Stimulated activated CD8-positive, alpha-beta memory T cell treated with anti-CD3 and anti-CD28 coated beads, Interleukin-7, amount 100 ng/mL, for 4 hours (primary cell): ENCODE results near the gene DDX39A.
"Not testable (repeated sequence)": the region's sequence is repeated elsewhere in the genome, so short reads cannot be mapped to it uniquely, and the experiment has no call there.

ENCODE experiments used
- DNase-seq, 2 donors: peaks; one replicate each; pipeline ENCODE4 v3.0.0-alpha.2; 2020; ENCODE audit warnings: low read depth in 2 of 2

The DDX39A gene

DNA sequence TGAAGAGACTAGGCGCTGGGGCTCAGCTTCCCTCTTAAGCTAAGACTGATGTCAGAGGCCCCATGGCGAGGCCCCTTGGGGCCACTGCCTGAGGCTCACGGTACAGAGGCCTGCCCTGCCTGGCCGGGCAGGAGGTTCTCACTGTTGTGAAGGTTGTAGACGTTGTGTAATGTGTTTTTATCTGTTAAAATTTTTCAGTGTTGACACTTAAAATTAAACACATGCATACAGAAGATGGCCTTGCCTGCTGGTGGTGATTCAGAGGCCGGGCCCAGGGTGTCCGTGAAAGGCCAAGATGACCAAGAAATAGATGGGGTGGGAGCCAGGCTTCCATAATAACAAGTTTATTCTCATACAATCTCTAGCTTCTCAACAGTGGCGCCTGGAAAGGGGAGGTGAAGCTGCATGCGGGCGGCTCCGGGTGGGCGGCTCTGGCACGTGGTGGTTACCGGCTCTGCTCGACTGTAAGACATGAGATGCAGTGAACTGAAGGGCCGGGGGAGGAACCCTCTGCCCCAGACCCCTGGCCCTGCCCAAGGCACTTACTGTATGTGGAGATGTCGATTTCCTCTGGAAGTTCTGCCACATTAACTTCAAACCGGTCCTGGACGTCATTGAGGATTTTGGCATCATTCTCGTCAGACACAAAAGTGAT is 10.5 kb downstream of the DDX39A start:
- no peak for DNase-seq

DNA sequence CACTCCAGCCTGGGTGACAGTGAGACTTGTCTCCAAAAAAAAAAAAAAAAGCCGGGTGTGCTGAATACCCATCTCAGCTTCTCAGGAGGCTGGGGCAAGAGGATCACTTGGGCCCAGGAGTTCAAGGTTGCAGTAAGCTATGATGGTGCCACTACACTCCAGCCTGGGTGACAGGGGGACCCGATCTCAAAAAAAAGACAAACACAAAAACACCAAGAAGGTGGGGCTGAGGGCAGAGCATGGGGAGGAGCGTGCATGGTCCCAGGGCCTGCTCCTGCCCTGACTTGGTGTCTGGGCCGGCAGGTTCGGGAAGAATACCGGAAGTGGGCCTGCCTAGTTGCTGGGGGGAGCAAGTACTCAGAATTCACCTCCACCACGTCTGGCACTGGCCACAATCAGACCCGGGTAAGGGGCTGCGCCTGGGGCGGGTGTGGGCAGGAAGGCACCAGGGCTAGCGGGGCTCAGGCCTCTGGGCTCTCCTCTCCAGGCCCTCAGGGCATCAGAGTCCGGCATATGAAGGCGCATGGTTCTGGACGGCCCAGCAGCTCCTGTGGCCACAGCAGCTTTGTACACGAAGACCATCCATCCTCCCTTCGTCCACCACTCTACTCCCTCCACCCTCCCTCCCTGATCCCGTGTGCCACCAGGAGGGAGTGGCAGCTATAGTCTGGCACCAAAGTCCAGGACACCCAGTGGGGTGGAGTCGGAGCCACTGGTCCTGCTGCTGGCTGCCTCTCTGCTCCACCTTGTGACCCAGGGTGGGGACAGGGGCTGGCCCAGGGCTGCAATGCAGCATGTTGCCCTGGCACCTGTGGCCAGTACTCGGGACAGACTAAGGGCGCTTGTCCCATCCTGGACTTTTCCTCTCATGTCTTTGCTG is 11.3 kb downstream of the DDX39A start:
- DNase-seq: no peak

DNA sequence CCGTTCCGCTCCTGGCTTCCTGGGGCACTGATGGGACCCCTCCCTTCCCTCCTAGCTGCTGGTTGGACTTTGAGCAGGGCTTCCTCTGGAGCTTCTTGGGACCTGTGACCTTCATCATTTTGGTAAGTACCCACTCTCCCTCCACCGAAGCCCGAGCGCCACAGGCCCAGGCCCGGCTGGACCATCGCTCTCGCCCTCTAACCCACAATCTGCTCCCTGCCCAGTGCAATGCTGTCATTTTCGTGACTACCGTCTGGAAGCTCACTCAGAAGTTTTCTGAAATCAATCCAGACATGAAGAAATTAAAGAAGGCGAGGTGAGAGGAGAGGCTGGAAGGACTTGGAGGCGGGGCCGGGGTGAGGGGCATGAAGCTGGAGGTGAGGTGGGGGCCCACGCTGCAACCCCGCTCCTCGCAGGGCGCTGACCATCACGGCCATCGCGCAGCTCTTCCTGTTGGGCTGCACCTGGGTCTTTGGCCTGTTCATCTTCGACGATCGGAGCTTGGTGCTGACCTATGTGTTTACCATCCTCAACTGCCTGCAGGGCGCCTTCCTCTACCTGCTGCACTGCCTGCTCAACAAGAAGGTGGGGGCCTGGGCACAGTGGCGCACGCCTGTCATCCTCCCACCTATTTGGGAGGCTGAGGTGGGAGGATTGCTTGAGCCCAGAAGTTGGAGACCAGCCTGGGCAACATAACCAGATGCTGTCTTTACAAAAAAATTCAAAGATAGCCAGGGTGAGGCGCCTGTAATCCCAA is 12.3 kb downstream of the DDX39A start:
- DNase-seq: no peak

DNA sequence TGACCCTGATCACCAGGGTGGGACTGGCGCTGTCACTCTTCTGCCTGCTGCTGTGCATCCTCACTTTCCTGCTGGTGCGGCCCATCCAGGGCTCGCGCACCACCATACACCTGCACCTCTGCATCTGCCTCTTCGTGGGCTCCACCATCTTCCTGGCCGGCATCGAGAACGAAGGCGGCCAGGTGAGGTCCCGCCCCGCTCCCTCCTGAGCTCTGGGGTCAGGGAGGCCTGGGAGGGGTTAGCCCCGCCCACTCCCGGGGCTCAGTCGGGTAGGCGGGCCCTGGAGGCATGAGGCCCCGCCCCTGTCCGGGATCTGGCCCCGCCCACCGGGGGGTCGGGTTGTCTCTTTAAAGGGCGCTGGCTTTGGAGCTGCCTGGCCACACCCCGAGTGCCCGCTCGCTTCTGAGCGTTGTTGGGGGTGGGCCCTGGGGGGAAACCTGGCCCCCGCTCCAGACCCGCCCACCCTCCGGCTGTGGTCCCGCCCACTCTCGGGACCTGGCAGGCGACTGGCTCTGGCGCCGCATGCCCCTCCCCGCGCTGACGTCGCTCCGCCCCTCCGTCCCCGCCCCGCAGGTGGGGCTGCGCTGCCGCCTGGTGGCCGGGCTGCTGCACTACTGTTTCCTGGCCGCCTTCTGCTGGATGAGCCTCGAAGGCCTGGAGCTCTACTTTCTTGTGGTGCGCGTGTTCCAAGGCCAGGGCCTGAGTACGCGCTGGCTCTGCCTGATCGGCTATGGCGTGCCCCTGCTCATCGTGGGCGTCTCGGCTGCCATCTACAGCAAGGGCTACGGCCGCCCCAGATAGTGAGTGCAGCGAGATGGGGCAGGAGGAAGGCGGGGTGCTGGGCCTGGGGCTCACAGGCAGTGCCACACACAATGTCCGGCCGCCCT is 13.1 kb downstream of the DDX39A start:
- DNase-seq: peak; percentile 73 to 79

DNA sequence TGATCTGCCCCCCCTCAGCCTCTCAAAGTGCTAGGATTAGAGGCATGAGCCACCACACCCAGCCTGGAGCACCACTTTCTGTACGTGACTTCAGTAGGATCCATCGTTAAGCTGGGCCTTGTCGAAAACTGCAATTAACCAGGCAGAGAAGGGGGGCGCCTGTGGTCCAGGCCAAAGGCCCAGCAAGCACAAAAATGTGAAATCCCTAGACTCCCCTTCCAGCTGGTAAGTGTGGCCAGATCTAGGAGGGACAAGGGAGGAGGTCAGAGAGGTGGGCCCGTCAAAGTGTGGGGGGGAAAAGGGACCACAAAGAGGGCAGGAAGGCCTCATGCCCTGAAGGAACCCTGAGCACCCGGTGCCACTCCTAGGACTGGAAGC is 13.8 kb downstream of the DDX39A start:
- no peak for DNase-seq

DNA sequence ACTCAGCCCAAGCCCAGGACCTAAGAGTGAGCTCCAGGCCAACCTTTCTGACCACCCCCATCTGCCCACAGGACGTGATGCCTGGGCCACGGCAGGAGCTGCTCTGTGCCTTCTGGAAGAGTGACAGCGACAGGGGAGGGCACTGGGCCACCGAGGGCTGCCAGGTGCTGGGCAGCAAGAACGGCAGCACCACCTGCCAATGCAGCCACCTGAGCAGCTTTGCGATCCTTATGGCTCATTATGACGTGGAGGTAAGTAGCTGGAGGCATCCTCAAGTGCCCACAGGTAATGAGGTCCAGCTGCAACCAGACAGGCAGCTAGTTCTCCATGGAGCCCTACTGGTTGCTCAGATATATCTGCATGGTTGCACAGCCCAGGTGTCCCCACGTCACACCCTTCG is 14.8 kb downstream of the DDX39A start:
- no peak for DNase-seq

DNA sequence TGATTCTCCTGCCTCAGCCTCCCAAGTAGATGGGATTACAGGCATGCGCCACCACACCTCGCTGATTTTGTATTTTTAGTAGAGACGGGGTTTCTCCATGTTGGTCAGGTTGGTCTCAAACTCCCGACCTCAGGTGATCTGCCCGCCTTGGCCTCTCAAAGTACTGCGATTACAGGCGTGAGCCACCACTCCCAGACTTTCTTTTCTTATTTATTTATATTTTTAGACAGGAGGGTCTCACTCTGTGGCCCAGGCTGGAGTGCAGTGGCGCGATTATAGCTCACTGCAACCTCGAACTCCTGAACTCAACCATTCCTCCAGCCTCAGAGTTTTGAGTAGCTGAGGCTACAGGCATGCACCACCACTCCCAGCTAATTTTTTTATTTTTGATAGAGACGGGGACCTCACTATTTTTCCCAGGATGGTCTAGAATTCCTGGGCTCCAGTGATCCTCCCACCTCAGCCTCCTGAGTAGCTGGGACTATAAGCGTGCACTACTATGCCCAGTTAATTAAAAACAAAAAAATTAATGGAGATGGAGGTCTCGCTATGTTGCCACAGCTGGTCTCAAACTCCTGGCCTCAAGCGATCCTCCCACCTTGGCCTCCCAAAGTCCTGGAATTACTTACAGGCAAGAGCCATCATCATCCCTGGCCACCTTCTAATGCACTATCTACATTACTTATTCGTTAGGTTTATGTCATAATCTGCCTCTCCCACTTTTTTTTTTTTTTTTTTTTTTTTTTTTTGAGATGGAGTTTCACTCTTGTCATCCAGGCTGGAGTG is 15.8 kb downstream of the DDX39A start:
- not testable (repeated sequence) for DNase-seq

DNA sequence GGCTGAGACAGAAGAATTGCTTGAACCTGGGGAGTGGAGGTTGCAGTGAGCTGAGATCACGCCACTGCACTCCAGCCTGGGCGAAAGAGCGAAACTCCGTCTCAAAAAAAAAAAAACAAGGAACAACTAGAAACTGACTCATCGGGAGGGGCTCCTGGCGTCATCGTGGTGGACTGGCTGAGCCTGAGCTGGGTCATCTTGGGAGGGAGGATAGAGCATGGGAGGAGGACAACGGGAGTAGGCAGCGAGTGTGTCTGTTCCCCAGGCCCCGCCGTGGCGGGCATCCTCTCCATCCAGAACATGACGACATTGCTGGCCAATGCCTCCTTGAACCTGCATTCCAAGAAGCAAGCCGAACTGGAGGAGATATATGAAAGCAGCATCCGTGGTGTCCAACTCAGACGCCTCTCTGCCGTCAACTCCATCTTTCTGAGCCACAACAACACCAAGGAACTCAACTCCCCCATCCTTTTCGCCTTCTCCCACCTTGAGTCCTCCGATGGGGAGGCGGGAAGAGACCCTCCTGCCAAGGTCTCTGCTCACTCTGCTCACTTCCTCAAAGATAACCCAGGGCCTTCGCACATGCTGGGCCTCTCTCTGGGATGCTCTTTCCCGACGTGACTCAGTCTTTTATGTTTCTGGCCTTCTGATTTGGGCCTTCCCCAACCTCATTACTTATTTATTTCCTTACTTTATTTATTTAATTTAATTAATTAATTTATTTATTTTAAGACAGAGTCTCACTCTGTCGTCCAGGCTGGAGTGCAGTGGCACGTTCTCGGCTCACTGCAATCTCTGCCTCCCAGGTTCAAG is 16.6 kb downstream of the DDX39A start:
- no peak for DNase-seq

DNA sequence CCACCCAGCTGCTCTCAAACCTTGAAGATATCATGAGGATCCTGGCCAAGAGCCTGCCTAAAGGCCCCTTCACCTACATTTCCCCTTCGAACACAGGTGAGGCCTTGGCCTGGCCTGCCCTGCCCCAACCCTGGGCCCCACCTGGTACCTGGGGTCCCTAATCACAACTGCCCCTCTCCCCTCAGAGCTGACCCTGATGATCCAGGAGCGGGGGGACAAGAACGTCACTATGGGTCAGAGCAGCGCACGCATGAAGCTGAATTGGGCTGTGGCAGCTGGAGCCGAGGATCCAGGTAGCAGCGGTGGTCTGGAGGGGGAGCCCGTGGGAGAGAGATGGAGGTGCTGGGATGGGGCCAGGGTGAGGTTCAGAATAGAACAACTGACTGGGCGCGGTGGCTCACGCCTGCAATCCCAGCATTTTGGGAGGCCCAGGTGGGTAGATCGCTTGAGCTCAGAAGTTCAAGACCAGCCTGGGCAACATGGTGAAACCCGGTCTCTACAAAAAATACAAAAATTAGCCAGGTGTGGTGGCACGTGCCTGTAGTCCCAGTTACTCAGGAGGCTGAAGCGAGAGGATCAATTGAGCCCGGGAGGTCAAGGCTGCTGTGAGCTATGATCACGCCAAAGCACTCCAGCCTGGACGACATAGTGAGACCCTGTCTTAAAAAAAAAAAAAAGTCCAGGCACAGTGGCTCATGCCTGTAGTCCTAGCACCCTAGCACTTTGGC is 17.5 kb downstream of the DDX39A start:
- no peak for DNase-seq

DNA sequence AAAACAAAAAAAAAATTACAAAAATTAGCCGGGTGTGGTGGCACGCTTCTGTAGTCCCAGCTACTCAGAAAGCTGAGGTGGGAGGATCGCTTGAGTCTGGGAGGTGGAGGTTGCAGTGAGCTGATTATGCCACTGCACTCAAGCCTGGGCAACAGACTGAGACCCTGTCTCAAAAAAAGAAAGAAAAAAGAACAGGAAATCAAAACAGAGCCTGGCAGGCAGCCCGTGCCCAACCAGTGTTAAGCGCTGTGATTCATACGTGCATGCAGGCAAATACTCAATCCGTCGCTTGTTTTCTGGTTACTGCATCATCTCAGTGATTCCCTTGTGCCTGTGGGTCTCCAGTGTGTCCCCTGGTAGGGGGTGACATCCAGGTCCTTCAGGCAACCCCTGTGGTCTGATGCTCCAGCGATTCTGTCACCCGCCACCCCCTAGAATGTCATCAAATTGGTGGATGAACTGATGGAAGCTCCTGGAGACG is 18.1 kb downstream of the DDX39A start:
- no peak for DNase-seq

DNA sequence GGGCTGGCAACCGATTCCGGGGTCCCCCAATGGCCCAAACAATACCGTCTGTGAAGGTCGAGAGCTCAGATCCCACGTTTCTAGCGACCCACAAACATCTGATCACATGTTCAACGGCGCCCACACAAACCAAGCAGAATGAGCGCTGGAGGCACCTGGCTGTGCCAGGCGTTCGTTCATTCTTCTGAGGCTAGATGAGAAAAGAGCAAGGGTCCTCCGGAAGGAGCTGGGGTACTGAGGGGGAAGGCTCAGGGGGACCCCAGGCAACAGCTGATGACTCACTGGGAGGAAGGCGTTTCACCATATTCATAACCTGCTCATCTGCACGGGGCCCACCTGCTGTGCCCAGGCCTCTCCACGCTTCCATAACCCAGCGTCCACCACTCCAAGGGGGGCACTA is 22.0 kb downstream of the DDX39A start:
- DNase-seq: not testable (repeated sequence)

DNA sequence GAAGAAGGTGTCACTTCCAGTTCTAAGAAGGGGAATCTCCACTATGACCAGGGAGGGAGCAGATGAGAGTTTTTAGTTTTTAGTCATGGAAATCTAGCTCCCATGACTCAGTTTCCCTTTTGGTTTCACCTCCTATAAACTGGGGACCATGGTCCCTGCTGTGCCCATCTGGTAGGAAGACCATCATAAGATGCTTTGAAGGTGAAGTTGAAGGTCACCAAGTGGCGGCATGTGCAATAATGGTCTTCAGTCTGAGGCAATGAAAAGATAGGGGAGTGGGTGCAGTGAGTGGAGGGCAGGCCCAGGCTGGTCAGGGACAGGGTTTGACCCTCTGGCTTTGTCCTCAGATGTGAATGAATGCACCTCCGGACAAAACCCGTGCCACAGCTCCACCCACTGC is 22.4 kb downstream of the DDX39A start:
- not testable (repeated sequence) for DNase-seq

DNA sequence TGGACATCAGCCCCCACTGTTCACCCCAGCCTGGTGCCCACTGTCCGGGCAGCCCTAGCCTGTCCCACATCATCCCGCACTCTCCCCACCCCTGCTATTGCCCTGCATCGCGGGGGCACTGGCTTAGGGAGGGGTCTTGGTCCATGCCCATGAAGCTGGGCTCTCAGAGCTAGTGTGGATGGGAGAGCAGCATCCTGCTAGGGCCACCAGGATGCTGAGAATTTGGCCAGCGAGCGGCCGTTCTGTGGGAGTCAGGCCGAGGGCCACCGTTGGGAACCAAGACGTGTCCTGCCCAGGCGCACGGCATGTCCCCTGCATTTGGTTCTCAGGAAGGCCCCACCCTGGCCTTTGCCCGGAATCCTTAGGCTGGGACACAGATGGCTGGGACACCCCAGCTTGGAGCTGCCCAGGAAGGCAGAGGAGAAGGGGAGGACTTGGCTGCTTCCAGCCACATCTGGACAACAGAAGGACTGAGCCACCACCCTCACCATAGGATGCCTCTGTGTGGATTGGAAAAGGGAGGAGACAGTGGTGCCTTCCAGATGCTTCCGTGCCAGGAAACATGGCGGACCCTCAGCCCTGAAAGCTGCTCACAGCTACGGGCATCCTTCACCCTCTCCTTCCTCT is 23.3 kb downstream of the DDX39A start:
- no peak for DNase-seq

DNA sequence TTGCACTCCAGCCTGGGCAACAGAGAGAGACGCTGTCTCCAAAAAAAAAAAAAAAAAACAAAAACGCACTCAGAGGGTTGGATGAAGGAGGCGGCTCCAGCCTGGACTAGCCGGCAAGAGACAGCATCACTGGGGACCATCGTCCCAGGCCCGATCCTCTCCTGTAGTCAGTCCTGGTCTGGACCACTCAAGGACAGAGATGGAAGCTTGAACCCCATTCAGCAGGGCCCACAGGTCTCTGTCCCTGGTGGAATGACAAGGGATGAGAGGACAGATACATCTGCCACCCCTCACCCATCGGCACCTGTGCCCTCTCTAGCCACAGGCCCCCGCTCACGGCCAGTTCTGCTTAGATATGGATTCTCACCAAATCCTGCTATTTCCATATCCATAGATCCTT is 23.9 kb downstream of the DDX39A start:
- no peak for DNase-seq

DNA sequence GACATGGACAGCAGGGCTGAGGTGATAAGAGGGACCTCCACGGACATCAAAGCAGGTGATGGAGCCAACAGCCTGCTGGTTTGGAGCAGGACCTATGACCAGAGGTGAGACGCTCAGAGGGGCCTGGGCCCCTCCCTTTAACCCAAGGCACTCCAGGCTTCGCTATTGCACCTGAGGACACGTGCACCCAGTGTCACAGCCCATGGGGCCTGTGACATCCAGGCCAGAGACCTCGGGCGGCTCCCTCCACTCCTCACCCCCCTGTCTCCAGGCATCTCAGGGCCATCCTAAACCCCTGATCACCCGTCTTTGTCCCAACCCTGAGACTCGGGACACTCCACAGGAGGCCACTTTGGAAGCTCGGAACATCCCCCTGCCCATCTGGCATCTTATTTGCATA is 25.0 kb downstream of the DDX39A start:
- no peak for DNase-seq

DNA sequence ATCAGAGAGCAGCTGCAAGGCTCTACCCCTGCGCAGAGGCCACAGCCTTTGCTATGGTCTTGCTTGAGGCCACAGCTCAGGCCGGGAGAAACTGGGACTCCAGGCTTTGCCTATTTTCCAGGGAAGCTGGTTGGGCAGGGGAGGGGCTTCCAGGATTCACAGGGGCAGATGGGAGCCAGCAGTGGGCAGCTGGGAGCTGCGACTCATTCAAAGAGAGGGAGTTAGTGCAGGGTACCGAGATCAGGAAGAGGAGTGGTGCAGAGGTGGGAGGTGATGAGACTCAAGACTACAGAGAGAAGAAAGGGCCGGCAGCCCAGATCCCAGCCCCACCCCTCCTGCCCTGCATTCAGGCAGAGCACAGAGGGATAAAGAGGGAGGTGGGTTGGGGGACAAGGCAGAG is 25.8 kb downstream of the DDX39A start:
- no peak for DNase-seq

DNA sequence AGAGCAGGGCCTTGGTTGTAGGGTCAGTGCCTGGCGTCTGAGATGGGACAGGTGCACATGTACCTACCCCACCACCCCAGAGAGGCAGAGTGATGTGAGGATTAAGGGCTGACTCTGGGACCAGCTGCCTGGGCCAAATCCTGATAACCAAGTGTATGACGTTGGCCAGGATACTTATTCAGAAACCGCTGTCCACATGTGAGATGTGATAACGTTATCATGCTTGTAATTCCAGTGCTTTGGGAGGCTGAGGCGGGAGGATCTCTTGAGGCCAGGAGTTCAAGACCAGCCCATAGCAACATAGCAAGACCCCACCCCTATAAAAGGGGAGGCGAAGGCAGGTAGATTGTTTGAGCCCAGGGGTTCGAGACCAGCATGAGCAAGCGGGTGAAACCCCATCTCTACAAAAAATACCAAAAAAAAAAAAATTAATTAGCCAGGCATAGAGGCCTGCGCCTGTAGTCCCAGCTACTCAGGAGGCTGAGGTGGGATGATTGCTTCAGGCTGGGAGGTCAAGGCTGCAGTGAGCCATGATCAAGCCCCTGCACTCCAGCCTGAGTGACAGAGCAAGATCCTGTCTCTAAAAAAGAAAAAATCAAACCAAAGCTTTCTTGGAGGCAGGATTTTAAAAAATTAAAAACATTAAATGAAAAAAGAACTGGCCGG is 27.9 kb downstream of the DDX39A start:
- no peak for DNase-seq

DNA sequence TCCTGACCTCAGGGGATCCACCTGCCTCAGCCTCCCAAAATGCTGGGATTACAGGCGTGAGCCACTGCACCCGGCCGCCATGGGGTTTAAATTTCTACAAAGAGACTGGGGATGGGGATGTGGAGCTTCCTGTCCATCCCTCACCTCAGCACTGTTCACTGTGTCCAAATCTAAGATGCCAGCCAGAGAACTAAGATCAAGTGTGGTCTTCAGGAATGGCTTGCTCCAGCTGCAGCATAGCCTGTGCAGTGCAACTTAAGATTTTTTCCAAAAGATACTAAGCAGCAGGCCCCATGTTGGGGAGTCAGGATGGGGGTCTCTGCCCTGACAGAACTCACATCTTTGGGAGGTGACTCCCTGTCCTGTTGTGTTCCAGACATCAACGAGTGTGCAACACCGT is 28.6 kb downstream of the DDX39A start:
- no peak for DNase-seq
